Mesenteric fat pad (tissue), 1 donor: ENCODE measurements around the gene ARMC8. TPM values are rescaled to one million over a fixed set of nuclear protein-coding genes. Genes with fewer than 3 reads are reported as not detected.

Experiments
- DNase-seq: peaks from one replicate; pipeline ENCODE4 v3.0.0-alpha.2; 2020; ENCODE audit warnings: low spot score
- total RNA-seq: library from RNA; stranded (reverse); fragmentation: NEBNext Ultra II Directional; extraction: Animal tissue kit (Norgen Biotek cat#: 25700); gene quantifications from one replicate; pipeline ENCODE4 v1.2.1, GENCODE V29; 2021
- donor health status: DM: yes; HTN: yes; CAD: no.

Gene ARMC8
- total RNA-seq, 1 donor from 2014 or later = 102 TPM

DNA sequence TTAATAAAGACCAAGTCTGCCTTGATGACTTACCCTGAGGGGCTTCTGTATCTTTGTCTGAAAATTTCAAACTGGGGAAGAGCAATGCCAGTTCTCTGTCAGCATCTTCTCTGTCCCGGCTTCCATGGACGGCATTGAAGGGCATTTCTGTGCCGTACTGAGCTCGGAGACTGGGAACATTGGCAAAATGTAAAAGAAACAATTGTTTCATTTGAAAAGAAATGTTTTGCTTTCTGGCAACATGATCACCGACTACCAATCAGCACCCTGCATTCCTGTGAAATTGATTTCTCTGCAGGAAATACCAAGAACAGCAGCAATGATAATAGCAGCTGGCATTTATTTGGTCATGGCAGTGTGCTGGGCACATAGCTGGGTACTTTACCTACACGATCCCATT is 116.4 kb downstream of the ARMC8 start:
- DNase-seq = no peak

DNA sequence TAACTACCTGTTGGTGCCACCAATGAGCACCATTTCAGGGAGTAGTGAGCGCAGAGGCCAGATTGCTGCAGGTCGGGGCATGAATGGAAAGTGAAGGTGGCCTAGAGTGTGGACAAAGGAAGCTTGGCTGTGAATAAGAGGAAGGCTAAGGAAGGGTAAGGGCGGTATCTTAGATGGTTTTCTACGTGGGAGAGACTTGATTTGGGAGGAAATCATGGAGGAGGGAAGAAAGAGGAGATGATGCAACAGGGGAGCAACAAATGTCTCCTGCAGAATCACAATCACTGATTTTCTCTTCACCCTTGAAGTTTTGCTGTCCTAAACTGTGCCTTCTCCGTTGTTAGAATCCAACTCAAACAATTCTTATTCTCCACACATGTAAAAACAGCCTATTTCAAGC is 120.8 kb downstream of the ARMC8 start:
- DNase-seq = no peak

DNA sequence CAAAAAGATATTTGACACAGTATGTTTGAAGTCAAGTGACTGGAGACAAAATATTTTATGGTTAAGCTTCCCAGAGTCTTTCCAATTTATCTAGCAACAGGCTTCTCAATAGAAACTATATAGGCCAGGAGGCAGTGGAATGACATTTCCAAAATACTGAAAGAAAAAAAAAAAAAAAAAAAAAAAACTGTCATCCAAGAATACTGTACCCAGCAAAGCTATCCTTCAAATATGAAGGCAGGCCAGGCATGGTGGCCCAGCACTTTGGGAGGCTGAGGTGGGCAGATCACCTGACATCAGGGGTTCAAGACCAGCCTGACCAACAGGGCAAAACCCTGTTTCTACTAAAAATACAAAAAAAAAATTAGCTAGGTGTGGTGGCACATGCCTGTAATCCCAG is 121.7 kb downstream of the ARMC8 start:
- DNase-seq = no peak

DNA sequence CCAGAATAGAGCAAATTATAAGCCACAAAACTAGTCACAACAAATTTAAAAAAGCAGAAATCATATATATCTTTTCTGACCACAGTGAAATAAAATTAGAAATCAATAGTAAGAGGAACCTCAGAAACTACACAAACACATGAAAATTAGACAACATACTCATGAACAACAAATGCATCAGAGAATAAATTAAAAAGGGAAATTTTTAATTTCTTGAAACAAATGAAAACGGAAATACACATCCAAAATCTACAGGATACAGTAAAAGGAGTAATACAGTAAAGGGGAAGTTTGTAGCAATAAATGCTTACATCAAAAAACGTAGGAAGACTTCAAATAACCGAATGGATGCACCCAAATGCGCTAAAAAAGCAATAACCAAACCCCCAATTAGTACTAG is 123.4 kb downstream of the ARMC8 start:
- no peak for DNase-seq

DNA sequence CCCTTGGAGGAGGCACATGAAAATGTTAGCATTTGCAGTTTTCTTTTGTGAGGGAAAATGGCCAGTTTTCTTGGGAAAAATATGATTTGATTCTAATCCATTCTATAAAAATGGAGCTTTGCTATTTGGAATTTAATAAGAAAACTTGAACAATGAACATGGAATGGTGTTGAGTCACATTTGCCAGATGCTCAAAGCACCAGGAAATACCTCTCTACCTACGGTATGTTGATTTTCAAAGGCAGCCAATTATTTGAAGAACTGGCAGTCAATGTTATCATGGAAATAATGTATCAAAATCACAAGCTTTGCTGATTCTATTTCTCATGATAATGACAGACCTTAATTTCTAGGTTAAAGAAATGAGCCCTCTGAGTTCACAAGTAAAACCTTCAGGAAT is 127.7 kb downstream of the ARMC8 start:
- no peak for DNase-seq

DNA sequence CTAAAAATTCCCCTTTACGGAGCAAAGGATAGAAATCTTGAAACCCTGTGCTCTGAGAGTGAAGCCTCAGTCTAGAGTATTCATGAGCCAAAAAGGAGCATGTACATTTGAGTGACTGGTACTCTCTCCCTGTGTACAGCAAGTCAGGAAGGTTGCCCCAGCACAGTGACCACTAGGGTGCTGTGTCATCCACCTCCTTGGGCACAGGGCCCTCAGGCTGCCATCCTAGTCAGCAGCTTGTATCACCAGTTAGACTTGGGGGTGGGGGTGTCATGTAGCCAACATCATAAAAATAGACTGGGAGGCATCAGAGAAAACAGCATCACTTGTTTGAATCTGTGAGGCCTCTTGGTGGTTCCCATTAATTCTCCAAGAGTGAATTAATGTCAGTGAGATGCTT is 130.6 kb downstream of the ARMC8 start:
- no peak for DNase-seq

DNA sequence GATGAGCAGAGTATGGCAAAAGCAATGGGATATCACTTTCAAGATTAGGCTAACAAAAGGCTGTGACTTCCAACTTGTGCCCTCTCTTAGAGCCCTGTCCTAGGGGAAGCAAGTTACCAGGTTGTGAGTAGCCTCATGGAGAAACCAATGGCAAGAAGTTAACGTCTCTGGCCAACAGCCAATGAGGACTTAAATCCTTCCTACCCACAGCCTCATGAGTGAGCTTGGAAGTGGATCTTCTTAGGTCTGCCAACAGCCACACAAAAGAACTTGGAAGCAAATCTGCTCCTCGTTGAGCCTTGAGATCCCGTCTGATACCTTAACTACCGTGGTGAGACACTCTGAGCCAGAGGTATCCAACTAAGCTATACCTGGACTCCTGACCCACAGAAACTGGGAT is 136.9 kb downstream of the ARMC8 start:
- no peak for DNase-seq

DNA sequence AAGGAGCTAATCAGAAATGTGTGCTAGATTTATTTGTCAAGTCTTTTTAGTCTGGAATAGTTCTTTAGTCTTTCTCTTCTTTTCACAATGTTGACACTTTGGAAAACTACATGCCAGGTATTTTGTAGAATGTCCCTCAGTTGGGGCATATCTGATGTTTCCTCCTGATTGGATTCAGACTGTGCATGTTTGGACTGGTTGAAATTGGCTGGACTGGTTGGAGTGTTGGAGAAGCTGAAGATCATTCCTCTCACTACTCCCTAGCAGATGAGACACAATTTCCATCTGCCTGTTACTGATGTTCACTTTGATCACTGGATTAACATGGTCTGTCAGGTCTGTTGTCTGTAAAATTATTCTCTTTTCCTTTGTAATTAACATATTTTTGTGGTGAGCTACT is 138.9 kb downstream of the ARMC8 start:
- DNase-seq = no peak

DNA sequence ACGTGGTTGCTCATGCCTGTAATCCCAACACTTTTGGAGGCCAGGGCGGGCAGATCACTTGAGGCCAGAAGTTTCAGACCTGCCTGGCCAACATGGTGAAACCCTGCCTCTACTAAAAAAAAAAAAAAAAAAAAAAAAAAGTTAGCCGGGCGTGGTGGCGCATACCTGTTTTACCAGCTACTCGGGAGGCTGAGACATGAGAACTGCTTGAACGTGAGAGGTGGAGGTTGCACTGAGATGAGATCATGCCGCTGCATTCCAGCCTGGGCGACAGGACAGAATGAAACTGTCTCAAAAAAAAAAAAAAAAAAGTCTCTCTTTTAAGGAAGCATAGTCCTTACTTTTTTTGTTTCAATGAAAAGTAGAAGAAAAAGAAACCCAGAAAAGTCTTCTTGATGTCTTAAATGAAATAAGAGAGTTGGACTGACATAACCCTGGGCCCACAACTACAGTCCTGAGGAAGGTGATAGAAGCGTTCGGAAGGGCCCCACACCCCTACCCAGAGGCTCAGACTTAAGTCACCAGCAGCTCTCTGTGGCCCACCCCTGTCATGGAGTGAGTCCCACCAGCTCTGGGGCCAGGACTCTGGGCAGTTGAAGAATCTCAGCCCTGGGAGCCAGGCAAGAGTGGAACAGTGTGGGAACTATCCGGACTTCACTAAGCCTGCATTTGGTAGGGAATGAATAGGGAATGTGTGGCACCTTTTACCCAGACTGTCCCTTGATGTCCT is 139.9 kb downstream of the ARMC8 start:
- no peak for DNase-seq

DNA sequence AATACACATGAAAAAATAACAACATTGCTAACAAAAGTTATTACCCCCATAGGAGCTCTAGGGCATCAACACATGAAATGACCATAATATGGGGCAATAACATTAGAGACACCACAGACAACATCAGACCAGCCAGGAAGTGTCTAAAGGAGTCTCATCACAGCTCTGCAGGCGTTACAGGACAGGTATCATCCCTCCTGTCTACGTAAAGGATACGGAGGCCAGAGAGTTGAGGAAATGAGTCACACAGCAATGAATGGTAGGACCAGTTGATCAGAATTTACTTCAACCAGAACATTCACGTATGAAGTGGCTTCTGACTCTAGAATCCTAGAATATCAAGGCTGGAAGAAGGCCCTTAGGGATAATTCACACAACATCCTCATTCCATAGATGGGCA is 140.7 kb downstream of the ARMC8 start:
- no peak for DNase-seq

DNA sequence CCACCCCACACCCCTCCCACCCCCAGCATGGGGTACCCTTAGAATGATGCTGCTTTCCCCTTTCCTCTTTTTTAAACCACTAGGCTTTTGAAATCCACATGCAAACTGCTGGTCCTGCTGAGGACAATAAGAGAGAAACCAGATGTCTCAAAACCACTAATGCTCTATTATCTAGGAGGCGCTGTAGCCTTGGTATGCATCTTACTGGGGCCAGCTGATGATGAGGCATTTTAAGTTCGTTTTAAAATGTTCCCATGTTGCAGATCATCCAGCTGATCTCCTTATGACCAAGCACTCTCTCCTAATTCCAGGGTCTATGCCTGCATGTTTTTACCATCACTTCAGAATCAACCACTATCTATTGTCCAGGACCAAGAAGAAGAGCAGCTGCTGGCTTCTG is 141.2 kb downstream of the ARMC8 start:
- DNase-seq = no peak

DNA sequence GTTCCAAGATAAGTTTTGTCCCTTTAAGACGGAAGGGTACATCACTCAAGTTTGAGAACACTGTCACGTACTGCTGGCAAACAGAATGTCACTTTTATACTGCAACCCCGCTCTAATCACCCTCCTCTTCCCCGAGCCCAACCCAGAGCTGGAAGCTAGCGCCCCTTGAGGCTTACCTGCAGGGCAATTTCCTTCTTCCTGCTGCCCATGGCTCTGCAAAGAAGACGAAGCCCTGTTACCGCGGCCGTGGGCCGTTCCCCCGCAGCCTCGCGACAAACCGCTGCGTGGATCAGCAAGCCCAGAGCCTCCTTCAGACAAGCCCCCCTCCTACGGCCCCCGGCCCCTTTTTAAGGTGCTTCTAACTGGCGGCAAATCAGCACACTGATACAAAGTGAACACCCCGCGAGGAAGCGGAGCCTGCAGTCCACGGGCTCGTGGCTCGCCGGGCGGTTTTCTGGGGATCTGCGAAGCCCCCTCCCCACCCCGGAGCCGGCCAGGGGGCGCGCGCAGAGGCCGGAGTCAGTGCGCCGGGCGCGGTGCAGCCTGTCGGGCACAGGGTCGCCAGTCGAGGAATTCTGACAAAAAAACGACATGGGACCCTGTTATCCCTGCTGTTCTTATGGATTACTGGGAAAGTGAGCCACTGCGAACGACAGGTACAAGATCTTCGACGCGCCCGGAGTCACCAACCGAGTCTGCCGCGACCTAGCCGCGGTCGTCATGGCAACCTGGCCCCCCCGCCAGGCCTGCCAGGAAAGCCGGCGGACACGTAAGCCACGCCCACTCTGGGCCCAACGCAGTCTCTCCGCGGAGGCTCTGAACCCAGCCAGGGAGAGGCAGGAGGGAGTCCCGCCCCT is 142.3 kb downstream of the ARMC8 start, which contains the start of gene NME9:
Gene NME9 (minus strand): TSS at position 725 of the 857 bp plus-strand sequence. CDS start 516 bp downstream, at position 209.
- DNase-seq = peak; percentile 93

DNA sequence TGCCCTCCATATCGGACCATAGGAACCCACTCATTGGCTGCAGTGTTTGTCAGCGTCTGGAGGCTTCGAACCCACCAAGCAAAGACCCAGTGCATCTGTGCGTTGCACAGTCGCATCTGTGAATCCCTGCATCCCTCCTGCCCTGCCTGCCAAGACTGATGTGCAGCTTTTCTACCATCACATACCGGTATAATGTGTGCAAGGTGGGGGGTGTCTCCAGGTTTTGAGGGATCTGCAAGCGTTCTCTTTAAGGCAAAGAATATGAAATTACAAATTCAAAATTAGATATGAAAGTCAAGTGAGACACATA is 142.8 kb downstream of the ARMC8 start:
- DNase-seq = no peak

DNA sequence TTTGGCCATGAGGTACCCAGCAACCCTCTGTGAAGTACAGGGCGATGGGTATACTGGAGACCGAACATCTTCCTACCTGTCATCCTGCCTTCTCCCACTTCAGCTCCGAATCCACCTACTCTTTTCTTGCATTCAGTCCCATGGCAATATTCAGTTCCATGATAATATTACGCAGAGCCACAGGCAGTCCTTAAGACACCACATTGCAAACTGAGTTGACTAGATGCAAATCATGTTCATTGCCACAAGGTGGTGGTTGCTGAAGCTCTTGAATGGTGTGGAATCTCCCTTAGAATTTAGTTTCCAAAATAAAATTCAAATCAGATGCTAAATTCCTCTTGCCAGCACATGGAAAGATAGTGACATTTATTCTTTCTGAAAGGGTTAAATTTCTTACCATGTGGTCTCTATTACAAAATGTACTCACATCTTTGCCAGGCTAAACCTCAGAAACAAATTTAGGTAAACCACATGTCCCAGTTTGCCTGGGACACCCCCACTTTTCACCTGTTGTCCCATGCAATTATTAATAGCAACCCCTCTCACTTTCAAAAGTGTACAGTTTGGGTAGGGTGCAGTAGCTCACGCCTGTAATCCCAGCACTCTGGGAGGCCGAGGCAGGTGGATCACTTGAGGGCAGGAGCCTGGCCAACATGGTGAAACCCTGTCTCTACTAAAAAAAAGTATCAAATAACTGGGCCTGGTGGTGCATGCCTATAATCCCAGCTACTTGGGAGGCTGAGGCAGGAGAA is 144.2 kb downstream of the ARMC8 start:
- DNase-seq = peak; percentile 26

DNA sequence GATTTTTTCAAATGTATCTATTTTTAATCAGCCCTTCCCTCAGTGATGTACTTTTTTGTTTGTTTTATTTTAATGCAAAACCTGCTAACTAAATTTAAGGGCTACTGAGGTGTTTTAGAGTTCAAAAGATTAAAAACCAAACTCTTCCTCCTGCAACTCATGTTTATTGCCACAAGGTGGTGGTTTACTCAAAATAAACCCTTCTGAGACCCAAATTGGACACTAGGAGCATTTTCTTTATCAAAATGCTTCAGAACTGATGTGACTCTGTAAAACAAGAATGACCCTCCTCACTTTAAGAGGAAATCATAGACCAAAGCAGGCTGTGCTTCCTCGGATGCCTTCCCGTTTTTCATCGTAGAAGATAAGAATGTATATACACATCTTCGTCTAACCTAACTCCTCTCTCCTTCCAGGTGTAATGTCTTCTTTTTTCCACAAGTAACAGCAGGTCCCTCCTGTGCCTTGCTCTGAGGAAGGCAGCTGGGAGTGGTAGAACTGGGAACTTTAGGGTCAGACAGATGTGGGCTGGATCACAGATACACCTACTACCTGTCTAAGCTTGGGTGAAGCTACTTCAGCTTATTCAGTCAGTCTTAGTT is 145.5 kb downstream of the ARMC8 start:
- peak; percentile 8 for DNase-seq

DNA sequence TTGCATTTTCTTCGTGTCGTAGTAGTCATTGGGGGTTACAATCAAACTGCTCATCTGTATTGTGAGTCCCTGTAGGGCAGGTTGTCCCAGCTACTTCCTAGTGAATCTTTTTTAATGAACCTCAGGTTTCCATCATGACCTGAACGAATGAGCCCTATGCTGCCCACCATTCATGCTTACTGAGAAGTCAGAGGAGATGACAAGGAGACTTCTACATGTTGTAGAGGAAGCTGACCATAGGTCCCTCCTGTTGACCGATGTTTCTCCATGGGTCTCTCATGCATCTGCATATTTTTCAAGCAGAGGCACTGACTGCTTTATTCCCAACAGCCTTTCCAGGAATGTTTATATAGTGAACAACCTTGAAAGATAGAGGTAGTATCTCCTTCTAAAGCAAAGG is 147.5 kb downstream of the ARMC8 start:
- DNase-seq = no peak

DNA sequence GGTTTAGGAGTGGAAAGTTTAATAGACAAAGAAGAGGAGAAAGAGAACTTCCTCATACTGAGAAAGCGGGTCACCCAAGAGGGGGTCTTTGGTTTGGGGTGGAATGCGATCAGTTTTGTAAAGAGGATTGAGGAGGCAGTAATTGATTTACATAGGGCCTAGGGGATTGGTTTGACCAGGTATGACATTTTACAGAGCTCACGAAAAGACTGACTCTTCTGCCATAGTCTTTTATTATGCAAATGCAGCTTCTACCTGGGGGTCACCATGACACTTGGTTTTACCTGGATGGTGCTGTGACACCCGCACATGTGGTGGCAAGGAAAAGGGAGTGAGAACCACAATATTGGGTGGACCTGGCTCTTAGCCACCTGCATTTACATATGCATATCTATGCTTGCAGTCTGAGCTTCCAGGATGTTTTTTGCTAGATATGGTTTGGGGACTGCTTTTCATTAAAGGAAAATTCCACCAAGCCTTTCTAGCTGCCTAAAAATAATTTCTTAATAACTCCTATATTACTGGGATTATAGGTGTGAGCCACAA is 149.4 kb downstream of the ARMC8 start:
- DNase-seq = peak; percentile 6

DNA sequence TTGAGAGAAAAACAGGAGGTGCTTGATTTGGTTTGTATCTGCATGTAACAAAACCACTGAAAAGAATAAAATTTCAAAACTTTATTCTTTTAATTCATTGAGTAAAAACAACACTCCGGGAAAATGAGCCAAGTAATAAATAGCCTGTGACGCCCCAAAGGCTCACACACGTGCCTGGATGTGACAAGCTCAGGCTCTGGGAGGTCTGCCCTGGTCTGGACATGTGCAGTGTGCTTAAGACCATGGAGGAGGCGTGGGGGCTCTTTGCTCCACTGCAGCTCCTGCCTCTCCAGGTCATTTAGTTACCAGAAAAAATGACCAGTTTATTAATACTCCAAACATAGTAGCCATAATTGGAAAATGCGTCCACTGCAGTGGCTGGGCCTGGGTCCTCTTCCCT is 151.1 kb downstream of the ARMC8 start:
- DNase-seq = peak; percentile 26

DNA sequence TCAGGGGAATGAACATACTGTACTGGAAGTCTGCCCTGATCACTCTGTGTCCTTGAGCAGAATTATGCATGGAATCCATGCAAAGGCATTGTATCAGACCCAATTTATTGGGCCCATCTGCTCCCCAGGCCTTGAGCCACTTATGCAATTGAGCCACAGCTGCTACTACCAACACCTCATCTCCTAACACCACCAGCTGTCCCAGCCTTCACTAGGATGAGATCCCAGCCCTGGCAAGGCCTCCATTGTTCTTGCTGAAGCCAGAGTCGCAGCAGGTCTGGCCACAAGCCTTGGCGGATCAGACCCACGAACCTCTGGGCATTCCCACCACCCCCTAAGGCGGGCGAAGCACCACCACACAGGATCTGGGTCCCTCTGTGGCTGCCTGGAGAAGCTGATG is 151.7 kb downstream of the ARMC8 start:
- DNase-seq = peak; percentile 71

DNA sequence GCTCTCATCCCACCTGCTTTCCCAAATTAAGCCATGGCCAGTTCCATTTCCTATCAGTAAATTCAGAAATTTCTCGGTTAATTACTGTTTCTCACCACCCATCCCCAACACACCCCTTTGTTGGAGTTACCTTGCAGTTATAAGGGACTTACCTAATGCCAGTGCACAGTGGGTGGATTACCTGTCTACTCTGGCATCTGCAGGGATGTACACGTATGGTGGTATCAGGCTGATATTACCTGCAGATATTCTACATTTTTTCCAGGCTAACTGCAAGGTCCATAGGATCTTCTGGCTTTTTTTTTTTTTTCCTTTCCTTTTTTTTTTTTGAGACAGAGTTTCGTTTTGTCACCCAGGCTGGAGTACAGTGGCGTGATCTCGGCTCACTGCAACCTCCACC is 153.4 kb downstream of the ARMC8 start:
- no peak for DNase-seq

DNA sequence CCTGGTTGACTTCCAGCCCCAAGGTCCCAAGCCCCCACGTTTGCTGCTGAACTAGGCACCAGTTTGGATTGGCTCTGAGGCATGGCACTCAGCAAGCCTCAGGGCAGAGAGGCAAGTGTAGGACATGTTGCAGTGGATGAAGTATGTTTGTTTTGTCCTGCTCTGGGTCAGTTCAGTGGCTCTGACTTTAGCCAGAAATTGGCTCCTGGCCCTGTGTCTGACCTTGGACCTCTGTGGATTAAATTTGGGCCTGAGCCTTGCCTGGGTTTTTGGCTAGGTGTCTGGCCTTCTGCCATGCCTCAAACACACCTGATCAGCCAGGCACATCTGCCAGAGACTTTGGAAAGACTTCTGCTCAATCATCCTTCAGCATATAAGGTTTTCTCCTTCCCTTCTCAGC is 157.7 kb downstream of the ARMC8 start:
- peak; percentile 73 for DNase-seq
